ENCODE results near the gene PLXDC1. TPM values are rescaled to one million over a fixed set of nuclear protein-coding genes. Genes with fewer than 3 reads are reported as not detected.

PLXDC1 gene
- total RNA-seq, 1 donor from 2014 or later, result 12.2 TPM

DNA sequence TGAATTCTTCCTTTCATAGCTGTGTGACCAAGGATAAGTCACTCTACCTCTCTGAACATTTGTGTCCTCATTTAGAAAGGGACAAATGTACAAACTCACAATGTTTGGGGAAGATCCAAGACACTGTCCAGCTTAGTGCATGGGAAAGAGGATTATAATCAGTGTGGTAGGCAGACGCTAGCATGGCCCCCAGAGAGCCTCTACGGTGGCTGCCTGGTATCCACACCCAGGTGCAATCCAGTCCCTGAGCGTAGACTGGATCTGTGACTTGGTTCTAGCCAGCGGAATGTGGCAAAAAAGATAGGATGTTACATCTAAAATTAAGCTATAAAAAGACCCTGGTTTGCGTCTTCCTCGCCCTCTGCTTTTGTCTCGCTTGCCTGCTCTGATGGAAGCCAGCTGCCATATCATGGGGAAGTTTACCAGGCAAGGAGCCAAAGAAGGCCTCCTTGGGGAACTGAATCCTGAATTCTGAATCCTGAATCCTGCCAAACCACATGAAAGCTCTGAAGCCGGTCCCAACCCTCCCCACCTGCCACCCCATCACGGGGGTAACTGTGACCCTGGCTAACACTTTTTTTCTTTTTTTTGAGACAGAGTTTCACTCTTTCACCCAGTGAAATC, 51.7 kb downstream of the PLXDC1 start:
- Histone ChIP-seq H3K4me1 (peaks cover 64% of the 10 kb centered on the region), H3K36me3 (no peaks in the 10 kb centered on the region), H3K9me3 (replicated peaks) (no peaks in the 10 kb centered on the region), H3K4me3 (no peak overlapping the region), H3K27me3 (ENCODE audit: low read depth) (peaks cover 25% of the 10 kb centered on the region), H3K27ac (replicated peaks) (peak overlapping the region; percentile 82)
- TF ChIP-seq, protein P1, sequence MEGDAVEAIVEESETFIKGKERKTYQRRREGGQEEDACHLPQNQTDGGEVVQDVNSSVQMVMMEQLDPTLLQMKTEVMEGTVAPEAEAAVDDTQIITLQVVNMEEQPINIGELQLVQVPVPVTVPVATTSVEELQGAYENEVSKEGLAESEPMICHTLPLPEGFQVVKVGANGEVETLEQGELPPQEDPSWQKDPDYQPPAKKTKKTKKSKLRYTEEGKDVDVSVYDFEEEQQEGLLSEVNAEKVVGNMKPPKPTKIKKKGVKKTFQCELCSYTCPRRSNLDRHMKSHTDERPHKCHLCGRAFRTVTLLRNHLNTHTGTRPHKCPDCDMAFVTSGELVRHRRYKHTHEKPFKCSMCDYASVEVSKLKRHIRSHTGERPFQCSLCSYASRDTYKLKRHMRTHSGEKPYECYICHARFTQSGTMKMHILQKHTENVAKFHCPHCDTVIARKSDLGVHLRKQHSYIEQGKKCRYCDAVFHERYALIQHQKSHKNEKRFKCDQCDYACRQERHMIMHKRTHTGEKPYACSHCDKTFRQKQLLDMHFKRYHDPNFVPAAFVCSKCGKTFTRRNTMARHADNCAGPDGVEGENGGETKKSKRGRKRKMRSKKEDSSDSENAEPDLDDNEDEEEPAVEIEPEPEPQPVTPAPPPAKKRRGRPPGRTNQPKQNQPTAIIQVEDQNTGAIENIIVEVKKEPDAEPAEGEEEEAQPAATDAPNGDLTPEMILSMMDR (IDR thresholded peaks at IDR 0.05; ENCODE audit: borderline replicate concordance), result no peak
- peak; percentile 70 for DNase-seq
- intact Hi-C loops (cut with micrococcal nuclease), result no loop called here

DNA sequence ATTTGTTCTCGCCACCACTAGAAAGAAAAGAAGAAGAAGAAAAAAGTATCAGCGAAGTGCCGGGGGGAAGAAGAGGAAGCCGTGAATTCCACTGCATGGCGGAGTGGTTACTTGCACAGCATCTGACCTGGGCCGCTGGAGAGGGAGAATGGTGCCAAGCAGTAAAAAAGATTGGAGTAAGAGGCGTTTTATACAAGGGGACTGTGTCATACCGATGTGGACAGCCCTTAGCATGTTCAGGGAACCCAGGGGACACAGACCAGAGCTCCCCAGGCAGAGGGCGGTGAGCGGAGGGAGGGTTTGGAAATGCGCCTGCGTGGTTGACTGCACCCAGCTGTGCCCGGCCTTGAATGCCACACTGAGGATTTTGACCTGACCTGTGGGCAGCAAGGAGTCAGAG, 52.8 kb downstream of the PLXDC1 start:
- H3K4me1 ChIP-seq, result peaks cover 67% of the 10 kb centered on the region
- no peaks in the 10 kb centered on the region for H3K36me3 ChIP-seq
- H3K27me3 ChIP-seq (ENCODE audit: low read depth), result peaks cover 36% of the 10 kb centered on the region
- H3K9me3 ChIP-seq (replicated peaks), result no peaks in the 10 kb centered on the region
- TF ChIP-seq, protein P1 (IDR thresholded peaks at IDR 0.05; ENCODE audit: borderline replicate concordance), result no peak
- peak overlapping the region; percentile 82 for H3K27ac ChIP-seq (replicated peaks)
- DNase-seq, result no peak
- intact Hi-C loops (cut with micrococcal nuclease), result no loop called here
- no peak overlapping the region for H3K4me3 ChIP-seq

DNA sequence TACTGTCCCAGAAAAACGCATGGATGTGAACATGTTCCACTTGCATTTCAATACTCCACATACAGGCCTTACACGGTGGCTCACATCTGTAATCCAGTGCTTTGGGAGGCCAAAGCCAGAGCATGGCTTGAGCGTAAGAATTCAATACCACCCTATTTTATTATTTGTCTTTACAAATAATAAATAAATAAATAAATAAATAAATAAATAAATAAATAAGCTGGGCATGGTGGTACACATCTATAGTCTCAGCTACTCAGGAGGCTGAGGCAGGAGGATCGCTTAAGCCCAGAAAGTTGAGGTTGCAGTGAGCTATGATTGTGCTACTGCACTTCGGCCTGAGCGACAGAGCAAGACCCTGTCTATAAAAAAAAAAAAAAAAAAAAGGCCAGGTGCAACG, 53.9 kb downstream of the PLXDC1 start:
- no peaks in the 10 kb centered on the region for H3K36me3 ChIP-seq
- H3K4me3 ChIP-seq, result no peak overlapping the region
- TF ChIP-seq, protein P1 (IDR thresholded peaks at IDR 0.05; ENCODE audit: borderline replicate concordance), result no peak
- H3K27ac ChIP-seq (replicated peaks), result peak overlapping the region; percentile 82
- peaks cover 38% of the 10 kb centered on the region for H3K27me3 ChIP-seq (ENCODE audit: low read depth)
- peaks cover 67% of the 10 kb centered on the region for H3K4me1 ChIP-seq
- no peak for DNase-seq
- intact Hi-C loops (cut with micrococcal nuclease), result no loop called here
- no peaks in the 10 kb centered on the region for H3K9me3 ChIP-seq (replicated peaks)

DNA sequence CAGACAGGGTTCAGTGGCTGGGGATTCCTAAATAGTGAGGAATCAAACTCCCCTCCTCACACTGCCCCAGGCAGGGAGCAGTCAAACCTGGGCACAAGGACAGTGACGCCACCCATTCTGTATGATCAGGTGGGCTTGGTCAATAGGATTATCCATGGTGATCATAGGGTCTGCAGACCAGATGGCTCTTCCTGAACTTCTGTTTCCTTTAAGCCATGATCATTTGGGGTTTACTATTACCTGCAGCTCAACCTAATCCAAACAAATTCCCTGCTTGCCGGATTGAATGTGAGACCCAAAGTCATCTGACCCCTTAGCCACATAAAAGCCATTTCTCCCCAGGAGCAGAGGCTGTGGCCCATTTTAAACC, 54.3 kb downstream of the PLXDC1 start:
- Histone ChIP-seq H3K36me3 (no peaks in the 10 kb centered on the region), H3K4me1 (peaks cover 67% of the 10 kb centered on the region), H3K27ac (replicated peaks) (peak overlapping the region; percentile 82), H3K27me3 (ENCODE audit: low read depth) (peaks cover 42% of the 10 kb centered on the region), H3K4me3 (no peak overlapping the region), H3K9me3 (replicated peaks) (no peaks in the 10 kb centered on the region)
- DNase-seq, result no peak
- TF ChIP-seq, protein P1 (IDR thresholded peaks at IDR 0.05; ENCODE audit: borderline replicate concordance), result no peak
- intact Hi-C loops (cut with micrococcal nuclease), result no loop called here

DNA sequence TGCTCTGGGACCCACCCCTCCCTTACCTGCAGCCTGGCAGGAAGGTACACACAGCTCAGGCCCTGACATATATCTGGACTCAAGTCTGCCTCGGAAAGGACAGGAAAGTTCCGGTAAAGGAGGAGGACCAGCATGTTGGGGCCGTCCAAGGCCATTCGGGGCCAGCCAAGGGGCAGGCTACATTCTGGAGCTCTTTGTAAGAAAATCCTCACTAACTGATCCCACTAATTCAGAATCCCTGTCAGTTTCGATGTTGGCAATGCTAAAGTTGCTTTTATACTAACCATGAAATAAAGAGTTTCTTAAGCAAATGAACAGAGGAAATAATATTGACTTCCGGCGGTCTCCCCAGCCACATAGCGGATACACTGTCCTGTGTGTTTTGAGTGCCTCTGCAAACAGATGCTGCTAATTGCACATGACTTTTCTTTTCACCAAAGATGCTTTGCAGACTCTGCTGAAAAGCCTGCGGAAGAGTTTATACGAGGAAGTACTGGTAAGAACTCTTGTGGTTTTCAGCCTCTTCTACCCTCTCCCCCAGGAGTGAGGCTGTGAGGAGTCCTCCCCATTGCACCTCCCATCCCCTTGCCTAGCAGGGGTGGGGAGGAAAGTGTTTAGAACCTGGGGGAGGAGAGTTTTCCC, 54.8 kb downstream of the PLXDC1 start:
- intact Hi-C loops (cut with micrococcal nuclease), result no loop called here
- peak; percentile 29 for DNase-seq

More for the DNA sequence above, 54.8 kb downstream of the PLXDC1 start:
- H3K36me3 ChIP-seq, result no peaks in the 10 kb centered on the region
- H3K27ac ChIP-seq (replicated peaks), result peak overlapping the region; percentile 82
- no peaks in the 10 kb centered on the region for H3K9me3 ChIP-seq (replicated peaks)
- H3K4me1 ChIP-seq, result peaks cover 67% of the 10 kb centered on the region
- peaks cover 45% of the 10 kb centered on the region for H3K27me3 ChIP-seq (ENCODE audit: low read depth)
- H3K4me3 ChIP-seq, result peak overlapping the region; percentile 25
- TF ChIP-seq, protein P1 (IDR thresholded peaks at IDR 0.05; ENCODE audit: borderline replicate concordance), result no peak

Measured in left ventricle myocardium inferior (tissue), 1 donor.